IPS-15b (cell line): ENCODE measurements around the gene GRM4.
A peak's percentile ranks its signal among the peaks of the same experiment; 100 is the strongest.

ENCODE experiments used
- H3K27me3 ChIP-seq: one replicate; pipeline ENCODE4 v1.6.1; 2013; ENCODE audit warnings: low read length; ENCODE audit not compliant: control insufficient read depth, insufficient read depth
- H3K36me3 ChIP-seq: one replicate; pipeline ENCODE4 v1.6.1; 2013; ENCODE audit warnings: low read length; ENCODE audit not compliant: control insufficient read depth, insufficient read depth
- H3K4me1 ChIP-seq: one replicate; pipeline ENCODE4 v1.6.1; 2013; ENCODE audit warnings: mild to moderate bottlenecking, low read length; ENCODE audit not compliant: control insufficient read depth, insufficient read depth
- H3K4me3 ChIP-seq: one replicate; pipeline ENCODE4 v1.5.1; 2013; ENCODE audit warnings: low read depth, low read length
- H3K9ac ChIP-seq: one replicate; pipeline ENCODE4 v1.6.1; 2013; ENCODE audit warnings: low read depth, mild to moderate bottlenecking, low read length
- H3K9me3 ChIP-seq: one replicate; pipeline ENCODE4 v1.6.1; 2013; ENCODE audit warnings: mild to moderate bottlenecking, low read length; ENCODE audit not compliant: control insufficient read depth, insufficient read depth

GRM4 gene

GRCh38 chr6:33995309-33996119 is 150.4 kb downstream of the GRM4 start:
- no peak overlapping the region for H3K4me3 ChIP-seq
- H3K9me3 ChIP-seq: no peaks in the 10 kb centered on the region
- no peaks in the 10 kb centered on the region for H3K36me3 ChIP-seq
- H3K27me3 ChIP-seq: peaks cover 17% of the 10 kb centered on the region
- peaks cover 2% of the 10 kb centered on the region for H3K4me1 ChIP-seq
- no peak overlapping the region for H3K9ac ChIP-seq

GRCh38 chr6:33994472-33995308 is 151.2 kb downstream of the GRM4 start:
- H3K4me3 ChIP-seq: no peak overlapping the region
- no peak overlapping the region for H3K9ac ChIP-seq
- H3K4me1 ChIP-seq: peaks cover 2% of the 10 kb centered on the region
- H3K27me3 ChIP-seq: peaks cover 9% of the 10 kb centered on the region
- H3K36me3 ChIP-seq: no peaks in the 10 kb centered on the region
- no peaks in the 10 kb centered on the region for H3K9me3 ChIP-seq

- no peak overlapping the region for H3K4me3 ChIP-seq
- H3K9me3 ChIP-seq: no peaks in the 10 kb centered on the region
- peaks cover 5% of the 10 kb centered on the region for H3K27me3 ChIP-seq
- H3K9ac ChIP-seq: no peak overlapping the region
- H3K4me1 ChIP-seq: peaks cover 2% of the 10 kb centered on the region
- no peaks in the 10 kb centered on the region for H3K36me3 ChIP-seq
These were observed 152.0 kb downstream of the GRM4 start for GRCh38 chr6:33993653-33994471.

- Histone ChIP-seq H3K27me3 (peaks cover 5% of the 10 kb centered on the region), H3K36me3 (no peaks in the 10 kb centered on the region), H3K4me3 (no peak overlapping the region), H3K4me1 (peaks cover 2% of the 10 kb centered on the region), H3K9me3 (no peaks in the 10 kb centered on the region), H3K9ac (no peak overlapping the region)
These were observed 152.8 kb downstream of the GRM4 start for GRCh38 chr6:33993091-33993490.

GRCh38 chr6:33992191-33992590 is 153.7 kb downstream of the GRM4 start:
- Histone ChIP-seq H3K9ac (no peak overlapping the region), H3K27me3 (peaks cover 5% of the 10 kb centered on the region), H3K36me3 (no peaks in the 10 kb centered on the region), H3K9me3 (no peaks in the 10 kb centered on the region), H3K4me1 (peaks cover 2% of the 10 kb centered on the region), H3K4me3 (no peak overlapping the region)

GRCh38 chr6:33991610-33992009 is 154.3 kb downstream of the GRM4 start:
- H3K4me1 ChIP-seq: peaks cover 2% of the 10 kb centered on the region
- no peaks in the 10 kb centered on the region for H3K9me3 ChIP-seq
- peaks cover 5% of the 10 kb centered on the region for H3K27me3 ChIP-seq
- H3K36me3 ChIP-seq: no peaks in the 10 kb centered on the region
- H3K9ac ChIP-seq: no peak overlapping the region
- H3K4me3 ChIP-seq: no peak overlapping the region

GRCh38 chr6:33990061-33990541 is 155.8 kb downstream of the GRM4 start:
- Histone ChIP-seq H3K27me3 (peaks cover 5% of the 10 kb centered on the region), H3K4me3 (no peak overlapping the region), H3K9me3 (no peaks in the 10 kb centered on the region), H3K36me3 (no peaks in the 10 kb centered on the region), H3K9ac (no peak overlapping the region), H3K4me1 (peaks cover 2% of the 10 kb centered on the region)

GRCh38 chr6:33989016-33989854 is 156.7 kb downstream of the GRM4 start:
- Histone ChIP-seq H3K27me3 (peaks cover 1% of the 10 kb centered on the region), H3K4me3 (no peak overlapping the region), H3K9ac (no peak overlapping the region), H3K36me3 (no peaks in the 10 kb centered on the region), H3K4me1 (peaks cover 4% of the 10 kb centered on the region), H3K9me3 (no peaks in the 10 kb centered on the region)

- H3K9me3 ChIP-seq: no peaks in the 10 kb centered on the region
- no peak overlapping the region for H3K4me3 ChIP-seq
- H3K4me1 ChIP-seq: peaks cover 2% of the 10 kb centered on the region
- H3K36me3 ChIP-seq: no peaks in the 10 kb centered on the region
- H3K27me3 ChIP-seq: no peaks in the 10 kb centered on the region
- H3K9ac ChIP-seq: peak overlapping the region; percentile 12
These were observed 157.5 kb downstream of the GRM4 start for GRCh38 chr6:33988121-33989015.

GRCh38 chr6:33987531-33988021 is 158.3 kb downstream of the GRM4 start:
- H3K9ac ChIP-seq: peak overlapping the region; percentile 12
- H3K27me3 ChIP-seq: no peaks in the 10 kb centered on the region
- H3K9me3 ChIP-seq: no peaks in the 10 kb centered on the region
- H3K4me3 ChIP-seq: no peak overlapping the region
- H3K36me3 ChIP-seq: no peaks in the 10 kb centered on the region
- peaks cover 2% of the 10 kb centered on the region for H3K4me1 ChIP-seq
